Stimulated activated naive CD8-positive, alpha-beta T cell treated with anti-CD3 and anti-CD28 coated beads, Interleukin-15, Interleukin-2, amounts not matched to agents 100 ng/mL and 50 ng/mL, for 24 hours (primary cell): ENCODE data around the gene COG7.
"Not testable (repeated sequence)": the region's sequence is repeated elsewhere in the genome, so short reads cannot be mapped to it uniquely, and the experiment has no call there.

Source experiments
- H3K27ac Mint-ChIP-seq: one replicate; pipeline ENCODE4 v1.8.0; 2021; ENCODE audit warnings: mild to moderate bottlenecking, mixed read lengths
- H3K27me3 Mint-ChIP-seq: one replicate; pipeline ENCODE4 v1.8.0; 2021; ENCODE audit warnings: mixed read lengths
- H3K36me3 Mint-ChIP-seq: one replicate; pipeline ENCODE4 v1.8.0; 2021; ENCODE audit warnings: low read depth, mixed read lengths
- H3K4me1 Mint-ChIP-seq: one replicate; pipeline ENCODE4 v1.8.0; 2021; ENCODE audit warnings: low read depth, mixed read lengths
- H3K4me3 Mint-ChIP-seq: one replicate; pipeline ENCODE4 v1.8.0; 2021; ENCODE audit warnings: mild to moderate bottlenecking, mixed read lengths
- H3K9me3 Mint-ChIP-seq: one replicate; pipeline ENCODE4 v1.8.0; 2021; ENCODE audit warnings: mixed read lengths

COG7 gene

GRCh38 chr16:23374721-23375510 lies 78.1 kb downstream of the COG7 start:
- H3K9me3 Mint-ChIP-seq: no peaks in the 10 kb centered on the region
- H3K4me3 Mint-ChIP-seq: no peak overlapping the region
- H3K4me1 Mint-ChIP-seq: no peaks in the 10 kb centered on the region
- no peak overlapping the region for H3K27ac Mint-ChIP-seq
- no peaks in the 10 kb centered on the region for H3K36me3 Mint-ChIP-seq
- H3K27me3 Mint-ChIP-seq: no peaks in the 10 kb centered on the region

GRCh38 chr16:23373436-23374219 lies 79.4 kb downstream of the COG7 start:
- no peaks in the 10 kb centered on the region for H3K27me3 Mint-ChIP-seq
- H3K9me3 Mint-ChIP-seq: no peaks in the 10 kb centered on the region
- no peaks in the 10 kb centered on the region for H3K36me3 Mint-ChIP-seq
- H3K4me3 Mint-ChIP-seq: no peak overlapping the region
- H3K27ac Mint-ChIP-seq: no peak overlapping the region
- no peaks in the 10 kb centered on the region for H3K4me1 Mint-ChIP-seq

GRCh38 chr16:23371368-23371767 lies 81.6 kb downstream of the COG7 start:
- Mint-ChIP-seq H3K27ac (no peak overlapping the region), H3K9me3 (no peaks in the 10 kb centered on the region), H3K27me3 (no peaks in the 10 kb centered on the region)

DNA sequence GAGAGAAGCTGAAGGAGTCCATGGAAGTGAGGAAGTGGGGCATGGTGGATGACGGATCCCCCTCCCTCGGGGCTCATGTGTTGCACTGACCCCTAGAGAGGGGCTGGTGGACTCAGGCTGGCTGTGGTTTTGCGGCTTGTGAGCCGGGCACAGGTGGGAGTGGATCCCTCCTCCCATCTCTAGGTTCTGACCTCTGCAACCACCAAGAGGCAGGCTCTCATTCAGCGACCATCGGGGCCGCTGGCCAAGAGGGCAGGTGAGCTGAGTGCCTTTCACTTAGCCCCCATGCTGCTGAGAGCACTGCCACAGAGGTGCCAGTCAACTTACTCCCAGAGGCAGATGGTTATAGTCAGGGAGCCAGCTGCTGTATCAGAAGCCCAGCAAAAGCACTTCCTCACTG lies 83.6 kb downstream of the COG7 start:
- no peak overlapping the region for H3K27ac Mint-ChIP-seq
- no peaks in the 10 kb centered on the region for H3K9me3 Mint-ChIP-seq
- H3K27me3 Mint-ChIP-seq: no peaks in the 10 kb centered on the region
- peaks cover 10% of the 10 kb centered on the region for H3K4me1 Mint-ChIP-seq
- no peaks in the 10 kb centered on the region for H3K36me3 Mint-ChIP-seq
- H3K4me3 Mint-ChIP-seq: no peak overlapping the region

More at GRCh38 chr16:23371368-23371767, 81.6 kb downstream of the COG7 start:
- Mint-ChIP-seq H3K4me1 (no peaks in the 10 kb centered on the region), H3K4me3 (no peak overlapping the region), H3K36me3 (no peaks in the 10 kb centered on the region)

DNA sequence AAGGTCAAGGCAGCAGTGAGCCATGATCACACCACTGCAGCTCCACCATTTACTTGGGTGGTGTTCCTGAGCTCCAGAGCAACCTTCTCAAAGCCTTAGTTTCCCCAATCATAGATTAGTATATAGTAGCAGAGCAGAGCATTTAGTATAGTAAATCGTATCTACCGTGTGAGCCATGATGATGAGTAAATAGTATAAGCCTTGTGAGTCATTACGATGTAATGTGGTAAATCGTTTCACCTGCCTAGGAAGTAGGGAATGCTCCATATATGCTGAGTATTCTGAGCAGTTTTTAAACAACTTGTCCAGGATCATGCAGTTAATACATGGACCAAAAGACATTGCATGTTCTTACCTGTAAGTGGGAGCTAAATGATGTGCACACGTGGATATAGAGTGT lies 84.5 kb downstream of the COG7 start:
- Mint-ChIP-seq H3K27me3 (no peaks in the 10 kb centered on the region), H3K4me1 (peaks cover 10% of the 10 kb centered on the region), H3K4me3 (no peak overlapping the region), H3K27ac (no peak overlapping the region), H3K9me3 (no peaks in the 10 kb centered on the region), H3K36me3 (no peaks in the 10 kb centered on the region)

GRCh38 chr16:23367988-23368387 lies 85.0 kb downstream of the COG7 start:
- Mint-ChIP-seq H3K27me3 (no peaks in the 10 kb centered on the region), H3K9me3 (no peaks in the 10 kb centered on the region), H3K4me3 (no peak overlapping the region), H3K27ac (no peak overlapping the region), H3K4me1 (peaks cover 10% of the 10 kb centered on the region), H3K36me3 (no peaks in the 10 kb centered on the region)

GRCh38 chr16:23367564-23367963 lies 85.4 kb downstream of the COG7 start:
- Mint-ChIP-seq H3K36me3 (no peaks in the 10 kb centered on the region), H3K27me3 (no peaks in the 10 kb centered on the region), H3K4me1 (peaks cover 10% of the 10 kb centered on the region), H3K9me3 (no peaks in the 10 kb centered on the region), H3K4me3 (no peak overlapping the region), H3K27ac (no peak overlapping the region)

GRCh38 chr16:23366341-23366740 lies 86.6 kb downstream of the COG7 start:
- not testable (repeated sequence) for H3K27me3 Mint-ChIP-seq, H3K4me1 Mint-ChIP-seq, H3K36me3 Mint-ChIP-seq, H3K4me3 Mint-ChIP-seq, H3K27ac Mint-ChIP-seq, H3K9me3 Mint-ChIP-seq

- Mint-ChIP-seq H3K27ac (no peak overlapping the region), H3K36me3 (no peaks in the 10 kb centered on the region), H3K4me3 (no peak overlapping the region), H3K27me3 (no peaks in the 10 kb centered on the region), H3K4me1 (peaks cover 10% of the 10 kb centered on the region), H3K9me3 (no peaks in the 10 kb centered on the region)
Measured at GRCh38 chr16:23365602-23366240, 87.3 kb downstream of the COG7 start.

- no peak overlapping the region for H3K27ac Mint-ChIP-seq
- H3K36me3 Mint-ChIP-seq: no peaks in the 10 kb centered on the region
- no peaks in the 10 kb centered on the region for H3K27me3 Mint-ChIP-seq
- no peak overlapping the region for H3K4me3 Mint-ChIP-seq
- H3K9me3 Mint-ChIP-seq: no peaks in the 10 kb centered on the region
- peaks cover 10% of the 10 kb centered on the region for H3K4me1 Mint-ChIP-seq
Measured at GRCh38 chr16:23362460-23363317, 90.3 kb downstream of the COG7 start.

- Mint-ChIP-seq H3K4me1 (no peaks in the 10 kb centered on the region), H3K36me3 (no peaks in the 10 kb centered on the region), H3K27me3 (no peaks in the 10 kb centered on the region), H3K9me3 (no peaks in the 10 kb centered on the region), H3K4me3 (no peak overlapping the region), H3K27ac (no peak overlapping the region)
Measured at GRCh38 chr16:23359092-23359760, 93.8 kb downstream of the COG7 start.

DNA sequence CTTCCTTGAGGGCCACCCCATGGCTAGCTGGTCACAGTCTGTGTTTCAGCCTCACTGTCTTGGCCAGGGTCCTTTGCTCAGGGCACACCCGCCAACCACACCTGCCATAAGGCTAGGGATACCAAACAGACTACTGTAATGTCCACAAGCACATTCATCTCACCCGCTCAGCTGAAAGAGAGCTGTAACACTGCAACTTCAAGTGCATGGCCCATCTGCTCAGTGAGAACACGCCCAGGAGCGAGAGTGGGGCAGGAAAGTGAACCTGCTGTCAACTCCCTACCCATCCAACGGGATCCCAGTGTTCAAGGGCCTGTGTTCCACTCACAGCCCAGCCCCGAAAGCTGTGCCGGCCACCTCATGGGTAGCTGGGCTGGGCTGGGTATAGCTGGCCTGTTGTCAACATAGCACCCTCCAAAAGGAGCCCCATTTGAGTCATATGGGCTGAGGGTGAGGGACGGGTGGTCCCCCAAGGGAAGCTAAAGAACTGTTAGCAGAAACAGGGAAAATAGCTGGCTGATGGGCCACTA lies 95.2 kb downstream of the COG7 start:
- no peaks in the 10 kb centered on the region for H3K4me1 Mint-ChIP-seq
- no peaks in the 10 kb centered on the region for H3K36me3 Mint-ChIP-seq
- no peak overlapping the region for H3K4me3 Mint-ChIP-seq
- H3K9me3 Mint-ChIP-seq: no peaks in the 10 kb centered on the region
- peaks cover 3% of the 10 kb centered on the region for H3K27me3 Mint-ChIP-seq
- H3K27ac Mint-ChIP-seq: no peak overlapping the region

GRCh38 chr16:23356941-23357340 lies 96.0 kb downstream of the COG7 start:
- no peak overlapping the region for H3K27ac Mint-ChIP-seq
- H3K27me3 Mint-ChIP-seq: peaks cover 3% of the 10 kb centered on the region
- H3K36me3 Mint-ChIP-seq: no peaks in the 10 kb centered on the region
- H3K9me3 Mint-ChIP-seq: no peaks in the 10 kb centered on the region
- H3K4me1 Mint-ChIP-seq: no peaks in the 10 kb centered on the region
- no peak overlapping the region for H3K4me3 Mint-ChIP-seq

GRCh38 chr16:23355106-23355670 lies 97.8 kb downstream of the COG7 start:
- Mint-ChIP-seq H3K4me1 (no peaks in the 10 kb centered on the region), H3K27me3 (peaks cover 3% of the 10 kb centered on the region), H3K9me3 (no peaks in the 10 kb centered on the region), H3K4me3 (no peak overlapping the region), H3K36me3 (no peaks in the 10 kb centered on the region), H3K27ac (no peak overlapping the region)
